Left forelimb (tissue), 1 donor: ENCODE results near the gene FECH.
"Not testable (repeated sequence)": the region's sequence is repeated elsewhere in the genome, so short reads cannot be mapped to it uniquely, and the experiment has no call there.

ENCODE experiments used
- DNase-seq: peaks from one replicate; pipeline ENCODE4 v3.0.0-alpha.2; 2018; ENCODE audit warnings: low spot score

Gene FECH

DNA sequence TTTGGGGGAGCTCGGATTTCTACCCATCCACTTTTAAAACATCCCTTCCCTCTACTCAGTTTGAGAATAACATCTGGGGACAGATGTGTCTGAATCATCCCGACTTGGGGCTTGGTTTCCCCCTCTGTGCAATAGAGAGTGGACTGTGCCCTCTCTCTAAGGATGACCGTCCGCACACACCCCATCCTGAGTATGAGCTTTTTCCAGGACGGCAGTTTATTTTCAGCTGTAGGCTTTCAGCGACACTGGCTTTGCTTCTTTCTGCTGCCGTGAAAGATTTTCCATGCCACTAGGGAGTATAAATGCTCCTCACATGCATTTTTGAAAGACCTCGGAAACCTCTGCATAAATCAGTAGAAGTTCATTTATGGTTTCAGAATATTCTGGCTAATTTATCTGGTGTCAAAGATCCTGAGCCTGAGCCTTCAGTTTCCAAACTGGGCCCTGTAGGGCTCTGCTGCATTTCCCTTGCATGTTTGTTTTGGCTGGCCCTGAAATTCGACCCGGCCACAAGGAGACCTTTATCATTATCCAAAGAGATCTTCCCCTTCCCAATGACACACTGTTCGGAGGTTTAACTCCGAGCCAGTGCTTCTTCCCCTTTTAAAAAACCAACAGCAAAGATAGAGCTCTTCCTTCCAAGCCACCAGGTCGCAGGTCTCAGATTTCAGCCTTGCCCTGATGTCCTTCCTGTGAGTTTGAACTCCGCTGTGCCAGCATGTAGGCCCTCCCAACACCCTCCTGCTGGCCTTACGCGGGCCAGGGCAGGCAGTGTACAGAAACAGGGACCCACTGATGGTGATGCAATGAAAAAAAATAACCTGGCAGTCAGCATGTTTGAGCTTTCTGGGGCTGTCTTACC is 53.3 kb downstream of the FECH start:
- DNase-seq: no peak

DNA sequence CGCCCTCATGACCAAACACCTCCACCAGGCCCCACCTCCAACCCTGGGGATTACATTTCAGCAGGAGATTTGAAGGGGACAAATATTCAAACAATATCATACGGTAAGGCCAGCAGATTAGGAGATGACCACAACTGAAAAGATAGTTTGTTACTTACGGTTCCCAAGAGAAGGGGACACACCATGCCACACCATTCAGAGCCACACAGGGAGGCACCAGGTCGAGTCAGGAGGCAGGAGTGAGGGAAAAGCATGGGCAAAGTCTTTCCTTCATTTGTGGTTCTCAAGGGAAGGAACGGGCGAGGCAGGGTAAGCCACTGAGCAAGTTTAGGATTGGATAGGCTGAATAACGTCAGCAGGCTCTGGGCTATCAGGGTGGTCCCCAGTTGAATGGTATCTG is 57.4 kb downstream of the FECH start:
- DNase-seq: no peak

DNA sequence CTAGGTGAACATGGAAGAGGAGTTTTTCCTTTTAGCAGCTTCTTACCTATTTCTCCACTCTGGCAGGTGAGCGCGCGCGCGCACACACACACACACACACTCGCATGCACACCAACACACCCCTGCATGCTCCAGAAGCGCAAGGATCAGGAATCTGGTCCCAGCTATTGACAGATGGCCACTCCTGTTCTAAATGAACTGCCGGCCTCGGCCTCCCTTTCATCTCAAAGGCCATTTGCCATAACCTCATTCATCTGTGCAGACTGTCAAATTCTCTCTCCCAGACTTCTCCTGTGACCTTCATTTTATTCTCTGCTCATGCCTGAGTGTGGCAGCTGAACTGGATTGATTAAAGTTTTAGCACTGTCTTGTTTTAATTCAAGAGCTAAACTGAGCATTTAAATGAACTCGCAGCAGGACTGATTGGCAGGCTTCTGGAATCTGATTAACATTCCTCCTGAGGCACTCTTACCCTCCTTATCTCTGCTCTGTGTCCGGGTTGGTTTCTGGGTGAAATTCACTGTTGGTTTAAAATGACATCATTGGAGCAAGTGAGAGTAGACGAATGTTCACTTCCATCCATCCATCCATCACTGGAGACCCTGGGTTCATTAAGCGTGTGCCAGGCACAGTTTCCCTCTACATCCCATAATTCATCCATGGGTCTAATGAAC is 58.8 kb downstream of the FECH start:
- DNase-seq: no peak

DNA sequence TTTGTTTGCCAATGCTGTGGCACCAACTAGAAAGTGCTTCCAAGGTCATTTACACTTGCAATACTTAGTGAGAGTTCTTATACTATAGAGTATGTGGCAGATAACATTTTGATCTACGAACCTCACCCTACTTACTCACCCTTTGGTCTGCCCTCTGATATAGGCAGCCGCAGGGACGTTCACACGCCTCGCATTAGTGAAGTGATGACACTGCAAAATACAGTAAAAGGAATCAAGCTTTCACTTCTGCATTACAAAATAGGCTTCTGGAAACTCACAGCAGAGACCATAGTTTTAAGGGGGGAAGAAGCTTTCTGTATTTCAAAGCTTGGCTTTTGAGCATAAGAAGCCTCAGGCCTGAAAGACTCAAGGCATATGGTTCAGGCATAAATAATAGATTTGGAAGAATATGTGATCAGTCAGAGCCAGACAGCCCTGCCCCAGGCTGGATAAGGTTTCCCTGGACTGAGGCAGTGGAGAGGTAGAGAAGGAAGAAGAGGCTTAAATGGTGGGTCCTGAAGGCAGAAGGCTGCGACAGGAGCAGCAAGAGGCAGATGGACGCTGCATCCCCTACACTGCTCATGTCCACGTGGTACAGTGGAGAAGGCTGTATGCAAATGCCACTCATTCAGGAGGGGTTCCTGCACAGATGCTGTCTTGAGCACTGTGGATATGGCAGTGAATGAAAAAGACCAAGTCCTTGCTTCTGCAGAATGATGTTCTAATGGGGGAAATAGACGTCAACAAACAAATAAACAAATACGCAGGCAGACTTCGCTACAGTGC is 63.1 kb downstream of the FECH start:
- no peak for DNase-seq

DNA sequence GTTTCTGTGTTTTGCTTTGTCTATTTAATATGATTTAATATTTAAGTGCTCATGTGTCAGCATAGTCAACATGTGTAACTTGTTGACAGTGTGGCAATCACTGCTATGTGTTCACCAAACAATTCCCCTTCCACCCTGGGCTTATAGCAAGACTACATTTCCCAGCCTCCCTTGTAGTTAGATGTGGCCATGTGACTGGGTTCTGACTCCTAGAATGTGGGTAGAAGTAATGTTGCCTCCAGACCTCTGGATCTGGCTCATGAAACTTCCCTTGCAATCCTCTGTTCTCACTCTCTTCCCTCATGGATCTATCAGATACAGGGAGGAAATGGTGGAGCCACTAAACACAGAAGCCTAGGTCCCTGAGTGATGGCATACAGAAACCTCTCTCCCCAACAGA is 64.2 kb downstream of the FECH start:
- DNase-seq: not testable (repeated sequence)

DNA sequence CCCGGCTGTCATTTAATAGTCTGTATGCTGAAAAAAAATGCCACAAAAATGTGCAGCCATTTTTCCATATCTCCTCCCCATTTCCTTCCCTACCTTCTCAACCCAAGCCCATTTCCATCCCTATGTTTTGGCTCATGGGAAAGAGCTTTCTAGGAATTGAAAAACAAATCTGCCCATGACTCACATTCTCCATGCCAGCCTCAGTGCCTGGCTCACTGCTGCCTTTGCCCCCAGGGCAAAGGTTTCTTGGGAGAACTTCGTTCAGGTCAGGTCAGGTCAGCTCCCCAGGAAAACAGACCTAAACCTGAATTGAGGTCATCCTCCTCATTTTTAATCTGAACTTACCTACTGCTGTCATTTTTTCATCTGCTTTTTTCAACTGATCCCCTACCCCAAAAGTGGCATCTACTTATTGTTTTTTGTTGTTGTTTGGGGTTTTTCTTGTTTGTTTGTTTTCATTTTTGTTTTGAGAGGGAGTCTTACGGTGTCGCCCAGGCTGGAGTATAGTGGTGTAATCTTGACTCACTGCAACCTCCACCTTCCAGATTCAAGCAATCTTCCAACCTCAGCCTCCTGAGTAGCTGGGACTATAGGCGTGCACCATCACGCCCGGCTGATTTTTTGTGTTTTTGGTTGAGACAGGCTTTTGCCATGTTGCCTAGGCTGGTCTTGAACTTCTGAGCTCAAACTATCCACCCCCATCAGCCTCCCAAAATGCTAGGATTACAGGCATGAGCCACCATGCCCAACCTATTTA is 66.7 kb downstream of the FECH start:
- no peak for DNase-seq

DNA sequence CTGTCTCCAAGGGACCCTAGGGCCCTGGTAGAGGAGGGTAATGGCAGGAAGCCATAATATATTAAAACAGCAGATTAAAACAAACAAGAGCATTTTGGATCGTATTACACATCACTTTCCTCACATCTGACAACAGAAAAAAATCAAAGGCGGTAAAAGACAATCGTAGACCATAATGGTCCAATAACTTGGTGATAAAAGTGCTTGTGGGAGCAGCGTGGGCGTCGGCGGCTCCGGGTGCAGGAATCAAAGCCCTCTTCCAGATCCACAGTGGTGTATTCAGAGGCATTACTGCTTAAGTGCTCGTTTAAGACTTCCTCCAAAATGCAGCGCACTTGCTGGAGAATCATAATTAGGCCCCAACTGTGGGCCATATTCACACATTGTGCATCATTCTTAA is 68.0 kb downstream of the FECH start:
- no peak for DNase-seq

DNA sequence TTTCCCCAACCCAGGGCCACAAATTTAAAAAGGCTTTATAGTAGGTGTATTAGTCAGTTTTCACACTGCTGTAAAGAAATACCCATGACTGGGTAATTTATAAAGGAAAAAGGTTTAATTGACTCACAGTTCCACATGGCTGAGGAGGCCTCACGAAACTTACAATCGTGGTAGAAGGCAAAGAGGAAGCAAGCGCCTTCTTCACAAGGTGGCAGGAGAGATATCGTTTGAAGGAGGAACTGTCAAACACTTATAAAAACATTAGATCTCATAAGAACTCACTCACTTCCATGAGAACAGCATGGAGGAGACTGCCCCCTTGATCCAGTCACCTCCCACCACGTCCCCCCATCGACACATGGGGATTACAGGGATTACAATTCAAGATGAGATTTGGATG is 70.4 kb downstream of the FECH start:
- DNase-seq: no peak

DNA sequence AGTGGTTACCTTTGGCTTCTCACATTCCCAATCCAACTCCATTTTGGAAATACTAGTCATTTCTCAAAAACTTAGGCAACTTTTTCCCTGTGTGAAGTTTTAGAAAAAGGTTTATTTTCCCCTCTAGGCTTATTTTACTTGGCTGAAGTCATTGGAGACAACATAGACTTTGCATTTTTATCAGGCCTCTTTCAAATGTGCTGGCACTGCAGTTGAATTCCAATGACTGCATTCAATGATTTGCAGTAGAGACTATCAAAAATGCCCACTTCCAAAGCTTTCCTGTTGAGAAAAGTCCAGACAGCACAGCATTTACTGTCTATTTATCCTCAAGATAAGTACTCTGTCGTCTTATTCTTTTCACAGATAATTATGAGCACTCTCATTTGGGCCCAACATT is 81.3 kb downstream of the FECH start:
- DNase-seq: no peak

DNA sequence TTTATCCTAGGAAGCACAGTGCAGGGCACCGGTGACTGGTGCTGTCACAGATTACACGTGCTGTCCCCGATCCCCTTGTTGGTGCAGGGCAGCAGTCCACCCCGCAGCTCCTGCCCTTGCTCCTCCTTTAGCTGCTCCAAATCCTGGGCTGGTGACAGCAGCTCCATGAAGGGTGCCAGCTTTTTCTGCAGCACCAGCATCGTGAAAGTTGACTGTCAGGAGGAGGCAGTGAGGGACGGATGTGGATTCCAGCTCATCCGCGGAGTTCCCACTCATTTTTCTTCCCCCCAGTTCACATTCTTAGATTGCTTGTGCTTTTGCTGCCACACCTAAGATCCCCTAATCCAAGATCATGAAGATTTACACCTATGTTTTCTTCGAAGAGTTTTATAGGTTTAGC is 83.9 kb downstream of the FECH start:
- DNase-seq: no peak

DNA sequence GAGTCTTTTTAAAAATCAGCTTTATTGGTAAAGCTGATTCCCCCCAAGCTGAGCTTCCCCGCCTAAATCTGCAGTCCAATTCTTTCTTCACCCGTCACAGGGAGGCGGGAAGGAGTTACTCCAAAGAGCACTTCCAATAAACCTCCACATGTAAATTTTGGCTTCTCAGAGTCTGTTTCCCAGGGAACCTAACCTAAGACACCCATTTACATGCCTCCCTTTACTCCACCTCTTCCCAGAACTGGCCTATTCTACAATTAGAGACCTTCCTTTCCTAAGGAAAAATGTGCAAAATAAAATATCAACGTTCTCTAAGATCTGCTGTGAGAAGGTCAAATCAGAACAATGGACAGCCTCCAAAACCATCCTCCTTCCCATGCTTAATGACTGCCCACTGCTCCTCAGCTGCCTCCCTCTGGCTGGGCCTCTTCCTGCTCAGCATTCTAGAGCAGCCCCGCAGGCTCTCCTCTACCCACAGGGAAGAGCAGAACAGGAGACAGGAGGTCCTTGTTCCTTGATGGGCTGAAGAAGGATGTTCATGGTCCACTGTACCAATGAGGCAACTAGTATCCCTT is 87.7 kb downstream of the FECH start:
- DNase-seq: no peak
